DOHH2 (cell line): Measurements from ENCODE around the gene RABGEF1.

Experiments
- H3F3A ChIP-seq: fragments of 200-600 bp; sonication (generic), shearing (Covaris generic); 2 replicates; pipeline ENCODE4 v1.6.0; 2016; ENCODE audit warnings: antibody characterized with exemption, mild to moderate bottlenecking; ENCODE audit not compliant: control insufficient read depth, insufficient read depth
- H3K27ac ChIP-seq: fragments of 200-600 bp; sonication (generic); 2 replicates; pipeline ENCODE4 v1.5.1; 2014; ENCODE audit warnings: low read depth, mild to moderate bottlenecking, low read length, moderate library complexity
- H3K27me3 ChIP-seq: fragments of 200-600 bp; sonication (generic); 2 replicates; pipeline ENCODE4 v1.6.1; 2014; ENCODE audit warnings: mild to moderate bottlenecking, low read length, mixed read lengths; ENCODE audit not compliant: control insufficient read depth
- H3K36me3 ChIP-seq: fragments of 200-600 bp; sonication (generic); 2 replicates; pipeline ENCODE4 v1.6.1; 2014; ENCODE audit warnings: mild to moderate bottlenecking, low read length, moderate library complexity, mixed read lengths; ENCODE audit not compliant: control insufficient read depth
- H3K4me1 ChIP-seq: fragments of 200-600 bp; sonication (generic); 2 replicates; pipeline ENCODE4 v1.6.1; 2014; ENCODE audit warnings: mild to moderate bottlenecking, low read length, mixed read lengths; ENCODE audit not compliant: control insufficient read depth
- H3K4me2 ChIP-seq: fragments of 200-600 bp; sonication (generic); 2 replicates; pipeline ENCODE4 v1.6.0; 2014; ENCODE audit warnings: mild to moderate bottlenecking, low read length, moderate library complexity
- H3K4me3 ChIP-seq: fragments of 200-600 bp; sonication (generic); 2 replicates; pipeline ENCODE4 v1.5.1; 2014; ENCODE audit warnings: mild to moderate bottlenecking, low read length, mixed read lengths
- H3K79me2 ChIP-seq: fragments of 200-600 bp; sonication (generic); 2 replicates; pipeline ENCODE4 v1.6.1; 2014; ENCODE audit warnings: mild to moderate bottlenecking, low read length, mixed read lengths; ENCODE audit not compliant: control insufficient read depth
- H3K9me2 ChIP-seq: fragments of 200-600 bp; sonication (generic); replicated peaks from 2 replicates; pipeline ENCODE4 v1.6.1; 2014; ENCODE audit warnings: mild to moderate bottlenecking, low read length, mixed read lengths; ENCODE audit not compliant: control insufficient read depth
- H3K9me3 ChIP-seq: fragments of 200-600 bp; sonication (generic); 2 replicates; pipeline ENCODE4 v1.6.1; 2014; ENCODE audit warnings: antibody characterized with exemption, low read length, mixed read lengths; ENCODE audit not compliant: control insufficient read depth, insufficient read depth
- H4K20me1 ChIP-seq: fragments of 200-600 bp; sonication (generic); 2 replicates; pipeline ENCODE4 v1.6.0; 2014; ENCODE audit warnings: low read depth, mild to moderate bottlenecking, antibody characterized with exemption, low read length, moderate library complexity; ENCODE audit not compliant: control insufficient read depth, insufficient read depth
- CTCF ChIP-seq: fragments of 200-600 bp; sonication (generic); IDR thresholded peaks from one replicate; pipeline ENCODE4 v1.5.1; 2014; ENCODE audit warnings: antibody characterized with exemption, mild to moderate bottlenecking, low read depth, low read length; ENCODE audit not compliant: poor library complexity, severe bottlenecking
- EZH2phosphoT487 ChIP-seq: fragments of 200-600 bp; sonication (generic); IDR thresholded peaks from 2 replicates; pipeline ENCODE4 v1.6.1; 2017; ENCODE audit warnings: borderline replicate concordance, mild to moderate bottlenecking, antibody characterized with exemption, low read length, moderate library complexity, mixed read lengths

Gene RABGEF1

GRCh38 chr7:66790725-66791124, 50.2 kb downstream of the RABGEF1 start:
- Histone ChIP-seq H3F3A (no peaks in the 10 kb centered on the region), H3K36me3 (peaks cover 75% of the 10 kb centered on the region), H3K27me3 (no peaks in the 10 kb centered on the region), H3K9me3 (no peaks in the 10 kb centered on the region), H3K79me2 (no peaks in the 10 kb centered on the region), H4K20me1 (no peaks in the 10 kb centered on the region), H3K4me3 (no peak overlapping the region), H3K4me2 (no peak overlapping the region), H3K9me2 (no peaks in the 10 kb centered on the region), H3K27ac (no peak overlapping the region), H3K4me1 (no peaks in the 10 kb centered on the region)
- TF ChIP-seq EZH2phosphoT487 (no peak), CTCF (no peak)

- Histone ChIP-seq H3K36me3 (peaks cover 78% of the 10 kb centered on the region), H3K27ac (no peak overlapping the region), H4K20me1 (no peaks in the 10 kb centered on the region), H3K79me2 (no peaks in the 10 kb centered on the region), H3K4me2 (no peak overlapping the region), H3K4me1 (no peaks in the 10 kb centered on the region), H3K4me3 (no peak overlapping the region), H3F3A (no peaks in the 10 kb centered on the region), H3K9me2 (no peaks in the 10 kb centered on the region), H3K27me3 (no peaks in the 10 kb centered on the region), H3K9me3 (no peaks in the 10 kb centered on the region)
- TF ChIP-seq EZH2phosphoT487 (no peak), CTCF (no peak)
Observed at GRCh38 chr7:66800591-66800990, 60.1 kb downstream of the RABGEF1 start.

- Histone ChIP-seq H3K36me3 (peaks cover 82% of the 10 kb centered on the region), H3F3A (no peaks in the 10 kb centered on the region), H3K4me1 (no peaks in the 10 kb centered on the region), H3K27ac (no peak overlapping the region), H3K9me3 (no peaks in the 10 kb centered on the region), H3K4me3 (no peak overlapping the region), H3K4me2 (no peak overlapping the region), H3K79me2 (no peaks in the 10 kb centered on the region), H4K20me1 (no peaks in the 10 kb centered on the region), H3K27me3 (no peaks in the 10 kb centered on the region), H3K9me2 (no peaks in the 10 kb centered on the region)
- TF ChIP-seq EZH2phosphoT487 (no peak), CTCF (no peak)
Observed at GRCh38 chr7:66804001-66804400, 63.5 kb downstream of the RABGEF1 start.

- Histone ChIP-seq H3K9me2 (no peaks in the 10 kb centered on the region), H3K4me3 (no peak overlapping the region), H3K27me3 (no peaks in the 10 kb centered on the region), H3F3A (peaks cover 5% of the 10 kb centered on the region; the same call in 1 of the 2 replicates), H3K27ac (no peak overlapping the region), H3K4me2 (no peak overlapping the region), H3K79me2 (no peaks in the 10 kb centered on the region), H3K4me1 (no peaks in the 10 kb centered on the region), H3K36me3 (peaks cover 78% of the 10 kb centered on the region), H4K20me1 (no peaks in the 10 kb centered on the region), H3K9me3 (no peaks in the 10 kb centered on the region)
- TF ChIP-seq EZH2phosphoT487 (no peak), CTCF (no peak)
Observed at GRCh38 chr7:66807736-66808135, 67.2 kb downstream of the RABGEF1 start.
